Skeletal muscle tissue (tissue), 5 donors: ENCODE measurements around the gene SCAP. TPM values are rescaled to one million over a fixed set of nuclear protein-coding genes. Genes with fewer than 3 reads are reported as not detected.
"Not testable (repeated sequence)": the region's sequence is repeated elsewhere in the genome, so short reads cannot be mapped to it uniquely, and the experiment has no call there.

Source experiments
- H3K27ac ChIP-seq: one replicate; pipeline ENCODE4 v1.7.0; 2013; ENCODE audit warnings: mild to moderate bottlenecking, low read depth, low read length, inconsistent platforms
- H3K27me3 ChIP-seq, 3 donors: one replicate each; pipeline ENCODE4 v1.7.0; 2013; ENCODE audit warnings: low read length in 3 of 3; ENCODE audit not compliant: control insufficient read depth in 3 of 3, insufficient read depth in 3 of 3
- H3K36me3 ChIP-seq, 3 donors: one replicate each; pipeline ENCODE4 v1.7.0; 2013; ENCODE audit warnings: low read length in 3 of 3; ENCODE audit not compliant: control insufficient read depth in 3 of 3, insufficient read depth in 3 of 3
- H3K4me1 ChIP-seq, 3 donors: one replicate each; pipeline ENCODE4 v1.7.0; 2013; ENCODE audit warnings: low read length in 3 of 3, mild to moderate bottlenecking in 3 of 3; ENCODE audit not compliant: control insufficient read depth in 3 of 3, insufficient read depth in 3 of 3
- H3K4me3 ChIP-seq, 3 donors: one replicate each; pipeline ENCODE4 v1.7.0; 2013; ENCODE audit warnings: low read length in 3 of 3
- H3K9ac ChIP-seq, 3 donors: one replicate each; pipeline ENCODE4 v1.7.0; 2013; ENCODE audit warnings: low read length in 3 of 3, mild to moderate bottlenecking in 3 of 3, moderate library complexity in 2 of 3, low read depth in 1 of 3
- H3K9me3 ChIP-seq, 3 donors: one replicate each; pipeline ENCODE4 v1.7.0; 2013; ENCODE audit warnings: low read length in 3 of 3; ENCODE audit not compliant: control insufficient read depth in 3 of 3
- small RNA-seq: library from RNA; depleted of rRNA; stranded (forward); fragments of <200 nt; gene quantifications from one replicate; pipeline ENCODE3, GENCODE V24; 2014
- total RNA-seq: library from RNA; depleted of rRNA; stranded (reverse); fragments of >200 nt; gene quantifications from one replicate; pipeline ENCODE4 v1.2.3, GENCODE V29; 2014
- donor health status: Osteomylitis.

The SCAP gene
- total RNA-seq, 1 donor from 2014 or later = 53.8 TPM

- no peaks in the 10 kb centered on the region for H3K9me3 ChIP-seq
- peaks cover 0 to 4% (median 3%) of the 10 kb centered on the region in 3 donors for H3K27me3 ChIP-seq
- H3K27ac ChIP-seq = no peak overlapping the region
- peaks cover 9 to 23% (median 14%) of the 10 kb centered on the region in 3 donors for H3K4me1 ChIP-seq
- H3K9ac ChIP-seq = no peak overlapping the region
- peaks cover 0 to 3% (median 0%) of the 10 kb centered on the region in 3 donors for H3K36me3 ChIP-seq
- H3K4me3 ChIP-seq = no peak overlapping the region
These were observed 99.3 kb downstream of the SCAP start for GRCh38 chr3:47376393-47376792.

GRCh38 chr3:47374587-47374986 is 101.2 kb downstream of the SCAP start:
- H3K4me1 ChIP-seq = peaks cover 2 to 9% (median 7%) of the 10 kb centered on the region in 3 donors
- no peaks in the 10 kb centered on the region for H3K9me3 ChIP-seq
- no peak overlapping the region for H3K27ac ChIP-seq
- no peak overlapping the region for H3K9ac ChIP-seq
- H3K36me3 ChIP-seq = no peaks in the 10 kb centered on the region
- H3K27me3 ChIP-seq = peaks cover 0 to 5% (median 3%) of the 10 kb centered on the region in 3 donors
- no peak overlapping the region for H3K4me3 ChIP-seq

GRCh38 chr3:47370887-47371697 is 104.6 kb downstream of the SCAP start:
- no peak overlapping the region for H3K27ac ChIP-seq
- H3K36me3 ChIP-seq = no peaks in the 10 kb centered on the region
- H3K9ac ChIP-seq = no peak overlapping the region

GRCh38 chr3:47370020-47370419 is 105.7 kb downstream of the SCAP start:
- H3K27ac ChIP-seq, H3K36me3 ChIP-seq, H3K9me3 ChIP-seq, H3K9ac ChIP-seq, H3K4me1 ChIP-seq, H3K27me3 ChIP-seq, H3K4me3 ChIP-seq: not testable (repeated sequence)

More at GRCh38 chr3:47370887-47371697, 104.6 kb downstream of the SCAP start:
- Histone ChIP-seq H3K27me3 (peaks cover 0 to 5% (median 3%) of the 10 kb centered on the region in 3 donors), H3K9me3 (no peaks in the 10 kb centered on the region), H3K4me1 (no peaks in the 10 kb centered on the region), H3K4me3 (no peak overlapping the region)

- Histone ChIP-seq H3K9ac (no peak overlapping the region), H3K9me3 (no peaks in the 10 kb centered on the region), H3K27me3 (peaks cover 0 to 5% (median 3%) of the 10 kb centered on the region in 3 donors), H3K27ac (no peak overlapping the region), H3K4me3 (no peak overlapping the region), H3K36me3 (no peaks in the 10 kb centered on the region), H3K4me1 (peaks cover 0 to 7% (median 0%) of the 10 kb centered on the region in 3 donors)
These were observed 108.1 kb downstream of the SCAP start for GRCh38 chr3:47367631-47368030.

- Histone ChIP-seq H3K9ac (no peak overlapping the region), H3K9me3 (no peaks in the 10 kb centered on the region), H3K4me1 (peaks cover 0 to 7% (median 0%) of the 10 kb centered on the region in 3 donors), H3K36me3 (no peaks in the 10 kb centered on the region), H3K4me3 (no peak overlapping the region), H3K27me3 (peaks cover 0 to 5% (median 3%) of the 10 kb centered on the region in 3 donors), H3K27ac (no peak overlapping the region)
These were observed 108.9 kb downstream of the SCAP start for GRCh38 chr3:47366833-47367232.

GRCh38 chr3:47365213-47366153 is 110.3 kb downstream of the SCAP start:
- H3K36me3 ChIP-seq = no peaks in the 10 kb centered on the region
- no peak overlapping the region for H3K9ac ChIP-seq
- H3K27ac ChIP-seq = no peak overlapping the region
- no peaks in the 10 kb centered on the region for H3K27me3 ChIP-seq
- no peak overlapping the region for H3K4me3 ChIP-seq
- H3K4me1 ChIP-seq = peaks cover 0 to 7% (median 0%) of the 10 kb centered on the region in 3 donors
- H3K9me3 ChIP-seq = no peaks in the 10 kb centered on the region

Small RNA genes within 50 kb of the gene (small RNA-seq; reads per million reads assigned to genes)
- not detected for gene AC099778.2

Other genes starting within 250 kb of the SCAP start
- gene KIF9, start 193.1 kb downstream of the SCAP start, total RNA-seq = 2.1 TPM
- gene KLHL18, start 193.0 kb downstream of the SCAP start, total RNA-seq = 11.5 TPM
- gene PTPN23, start 94.9 kb downstream of the SCAP start, total RNA-seq = 17.2 TPM
- 20.9 TPM for gene ELP6, start 37.8 kb upstream of the SCAP start, total RNA-seq
- 1.0 TPM for gene CSPG5, start 102.9 kb upstream of the SCAP start, total RNA-seq